ENCODE measurements around the gene TRIO. TPM values are rescaled to one million over a fixed set of nuclear protein-coding genes. Genes with fewer than 3 reads are reported as not detected.

Gene TRIO
- total RNA-seq, 4 donors from 2014 or later: 186 to 388 (median 285) TPM

- in situ Hi-C loops (cut with MboI; ENCODE audit: low pct_ligation_motif_present in 1 of 4, low pct_unique_long_range_greater_than_20kb in 1 of 4, low sequenced_read_pairs in 3 of 4): no loop called here
- no peak for DNase-seq
- peaks cover 8 to 29% (median 18%) of the 10 kb centered on the region in 4 donors for H3K4me1 ChIP-seq
- peaks cover 0 to 20% (median 5%) of the 10 kb centered on the region in 4 donors for H3K36me3 ChIP-seq
- H3K4me3 ChIP-seq: no peak overlapping the region
- peak overlapping the region in 1 of 4 donors; percentile 8 for H3K27ac ChIP-seq
- intact Hi-C loops (cut with DNase I; ENCODE audit: low total_unique reads): no loop called here
- TF ChIP-seq EP300 (IDR thresholded peaks at IDR 0.05; ENCODE audit: low read depth) (no peak), POLR2AphosphoS5 (IDR thresholded peaks at IDR 0.05) (no peak), POLR2A (IDR thresholded peaks at IDR 0.05) (no peak), CTCF (IDR thresholded peaks at IDR 0.05) (no peak)
- no peaks in the 10 kb centered on the region for H3K27me3 ChIP-seq
- WGBS, 2 donors (ENCODE audit: low coverage in 1 of 2): 53 to 63% methylated on average over 3 to 8 of the region's 8 CpGs
- H3K9me3 ChIP-seq: no peaks in the 10 kb centered on the region
Observed at GRCh38 chr5:14467251-14467650, 324.1 kb downstream of the TRIO start.

DNA sequence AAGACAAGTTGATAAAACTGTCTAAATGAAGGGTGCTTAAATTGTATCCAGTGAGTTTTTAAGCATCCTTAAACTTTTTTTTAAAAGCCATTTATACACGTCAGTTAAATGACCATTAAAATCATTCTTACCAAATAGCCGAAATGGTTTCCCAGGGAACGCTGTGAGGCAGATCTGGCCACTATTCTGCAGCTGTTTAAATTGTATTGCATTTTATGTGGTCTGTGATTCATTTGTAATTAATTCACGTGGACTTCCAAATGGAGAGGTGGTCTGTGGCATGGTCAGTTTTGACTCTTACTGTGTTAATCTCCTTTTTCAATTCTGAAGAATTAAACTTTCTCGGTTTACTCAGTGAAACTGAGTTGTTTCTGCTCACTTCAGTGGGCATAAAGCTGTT, 324.7 kb downstream of the TRIO start:
- intact Hi-C loops (cut with DNase I; ENCODE audit: low total_unique reads) (no loop called here), in situ Hi-C loops (cut with MboI; ENCODE audit: low pct_ligation_motif_present in 1 of 4, low pct_unique_long_range_greater_than_20kb in 1 of 4, low sequenced_read_pairs in 3 of 4) (no loop called here)
- no peak for TF ChIP-seq POLR2A (IDR thresholded peaks at IDR 0.05)
- TF ChIP-seq EP300 (IDR thresholded peaks at IDR 0.05; ENCODE audit: low read depth): no peak
- TF ChIP-seq CTCF (IDR thresholded peaks at IDR 0.05): no peak
- TF ChIP-seq POLR2AphosphoS5 (IDR thresholded peaks at IDR 0.05): no peak
- Histone ChIP-seq H3K36me3 (peaks cover 0 to 20% (median 6%) of the 10 kb centered on the region in 4 donors), H3K4me3 (no peak overlapping the region), H3K27ac (no peak overlapping the region), H3K4me1 (peaks cover 8 to 29% (median 18%) of the 10 kb centered on the region in 4 donors), H3K27me3 (no peaks in the 10 kb centered on the region), H3K9me3 (no peaks in the 10 kb centered on the region)
- DNase-seq: no peak
- 82 to 90% methylated on average over 5 of the region's 5 CpGs for WGBS, 2 donors (ENCODE audit: low coverage in 1 of 2)

DNA sequence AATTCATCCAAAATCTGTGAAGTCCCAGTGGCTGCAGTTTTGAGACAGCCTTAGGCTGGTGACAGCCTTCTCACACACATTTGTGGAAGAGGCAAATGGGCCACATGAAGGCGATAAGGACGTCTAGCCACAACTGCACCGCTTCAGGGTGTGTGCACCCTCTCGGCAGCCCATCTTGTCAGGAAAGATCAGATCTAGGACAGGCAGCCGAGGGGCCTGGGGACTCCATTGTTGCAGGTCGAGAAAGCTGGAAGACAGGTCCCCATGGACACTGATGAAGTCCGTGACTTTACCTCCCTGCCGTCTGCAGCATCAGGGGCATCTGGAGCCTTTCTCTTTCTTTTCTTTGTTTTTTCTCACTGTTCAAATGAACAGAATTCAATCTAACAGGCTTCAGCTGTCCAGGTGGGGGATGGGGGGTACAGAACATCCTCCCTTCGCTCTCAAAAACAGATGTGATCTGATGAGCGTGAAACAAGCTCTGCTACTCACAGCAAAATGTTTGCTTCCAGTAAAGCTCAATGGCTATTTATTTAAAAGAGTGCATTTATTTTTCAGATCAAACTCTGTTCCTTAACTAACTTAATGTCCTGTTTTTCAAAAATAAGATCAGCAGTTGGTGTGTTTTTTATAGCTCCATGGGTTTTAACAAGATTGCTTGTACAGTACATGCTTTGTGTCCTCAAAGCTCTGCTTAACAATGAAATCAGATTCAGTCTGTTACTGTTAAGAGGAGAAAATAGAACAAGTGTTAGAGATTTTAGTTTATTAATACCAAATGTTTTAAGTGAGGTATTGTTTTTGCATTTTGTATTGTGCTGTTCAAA, 326.6 kb downstream of the TRIO start:
- 83 to 90% methylated on average over 2 to 10 of the region's 10 CpGs for WGBS, 2 donors (ENCODE audit: low coverage in 1 of 2)
- Histone ChIP-seq H3K4me3 (no peak overlapping the region), H3K27me3 (no peaks in the 10 kb centered on the region)

More for the DNA sequence above, 326.6 kb downstream of the TRIO start:
- Histone ChIP-seq H3K27ac (no peak overlapping the region), H3K9me3 (no peaks in the 10 kb centered on the region), H3K36me3 (peaks cover 0 to 32% (median 16%) of the 10 kb centered on the region in 4 donors), H3K4me1 (peaks cover 0 to 12% (median under 1%) of the 10 kb centered on the region in 4 donors)
- TF ChIP-seq POLR2AphosphoS5 (IDR thresholded peaks at IDR 0.05) (no peak), EP300 (IDR thresholded peaks at IDR 0.05; ENCODE audit: low read depth) (no peak), CTCF (IDR thresholded peaks at IDR 0.05) (no peak), POLR2A (IDR thresholded peaks at IDR 0.05) (no peak)
- in situ Hi-C loops (cut with MboI; ENCODE audit: low pct_ligation_motif_present in 1 of 4, low pct_unique_long_range_greater_than_20kb in 1 of 4, low sequenced_read_pairs in 3 of 4): no loop called here
- DNase-seq: no peak
- intact Hi-C loops (cut with DNase I; ENCODE audit: low total_unique reads): no loop called here

Data from transverse colon (tissue), 4 donors.